HEK293 (cell line): Measurements from ENCODE around the gene NTNG1.

Source experiments
- CTCF ChIA-PET: fragments of 350-600 bp; formaldehyde crosslinking; extraction: SDS; loops from one replicate; lab custom pipeline; 2021; ENCODE audit warnings: antibody characterized with exemption; lab: Yijun Ruan, JAX
- POLR2A ChIA-PET: fragments of 300-600 bp; formaldehyde crosslinking; extraction: SDS; loops from one replicate; lab custom pipeline; 2020; ENCODE audit warnings: antibody characterized with exemption, inconsistent platforms; lab: Yijun Ruan, JAX
- H3K27ac ChIP-seq: fragments of 200-500 bp; sonication (Bioruptor generic); 2 replicates; pipeline ENCODE4 v1.5.1; 2014; ENCODE audit warnings: low read depth, low read length, control low read depth, inconsistent platforms; ENCODE audit errors: extremely low read depth
- H3K36me3 ChIP-seq, 2 experiments: fragments of 200-500 bp in 1 of 2; sonication (Bioruptor generic) in 1 of 2; 1 replicate in 1 of 2; 2 replicates in 1 of 2; pipeline ENCODE4 v1.5.1; 2014 to 2017; ENCODE audit warnings: inconsistent platforms in 2 of 2, low read length in 2 of 2; ENCODE audit not compliant: control insufficient read depth in 2 of 2, insufficient read depth in 1 of 2
- H3K4me1 ChIP-seq: fragments of 200-500 bp; sonication (Bioruptor generic); 2 replicates; pipeline ENCODE4 v1.5.1; 2014; ENCODE audit warnings: mild to moderate bottlenecking, low read length, inconsistent platforms; ENCODE audit not compliant: control insufficient read depth, insufficient read depth
- H3K4me3 ChIP-seq: 2 replicates; pipeline ENCODE4 v1.5.1; 2011; ENCODE audit warnings: low read depth, mild to moderate bottlenecking, control low read depth, low read length, moderate library complexity
- H3K9me3 ChIP-seq: fragments of 200-500 bp; sonication (Bioruptor generic); 2 replicates; pipeline ENCODE4 v1.5.1; 2014; ENCODE audit warnings: low read depth, low read length, inconsistent platforms; ENCODE audit not compliant: control insufficient read depth, insufficient read depth
- GLI2 ChIP-seq: fragments of 450-650 bp; formaldehyde crosslinking; IDR thresholded peaks from 2 replicates; pipeline ENCODE4; 2017; ENCODE audit warnings: missing biosample characterization, missing genetic modification characterization, low read depth, borderline replicate concordance
- KLF9 ChIP-seq: fragments of 450-650 bp; formaldehyde crosslinking; IDR thresholded peaks from 2 replicates; pipeline ENCODE4 v1.5.1; 2016; ENCODE audit warnings: missing biosample characterization, missing genetic modification characterization, low read depth
- OVOL3 ChIP-seq: fragments of 450-650 bp; formaldehyde crosslinking; IDR thresholded peaks from 2 replicates; pipeline ENCODE4 v1.5.1; 2016; ENCODE audit warnings: missing biosample characterization, missing genetic modification characterization
- SP7 ChIP-seq: fragments of 450-650 bp; formaldehyde crosslinking; IDR thresholded peaks from 2 replicates; pipeline ENCODE4 v1.5.1; 2016; ENCODE audit warnings: missing biosample characterization, missing genetic modification characterization
- WT1 ChIP-seq: fragments of 450-650 bp; formaldehyde crosslinking; IDR thresholded peaks from 2 replicates; pipeline ENCODE4 v1.5.1; 2016; ENCODE audit warnings: missing biosample characterization, missing genetic modification characterization
- ZBTB1 ChIP-seq: fragments of 450-650 bp; formaldehyde crosslinking; IDR thresholded peaks from 2 replicates; pipeline ENCODE4 v1.5.1; 2016; ENCODE audit warnings: missing biosample characterization, missing genetic modification characterization
- ZBTB7A ChIP-seq: fragments of 450-650 bp; formaldehyde crosslinking; IDR thresholded peaks from 2 replicates; pipeline ENCODE4 v1.5.1; 2016; ENCODE audit warnings: low read depth, missing biosample characterization, missing genetic modification characterization
- ZFHX2 ChIP-seq: fragments of 450-650 bp; formaldehyde crosslinking; conservative IDR thresholded peaks from 2 replicates; pipeline ENCODE4 v1.5.1; 2016; ENCODE audit warnings: missing biosample characterization, missing genetic modification characterization
- ZNF211 ChIP-seq: fragments of 450-650 bp; formaldehyde crosslinking; IDR thresholded peaks from 2 replicates; pipeline ENCODE4 v1.5.1; 2016; ENCODE audit warnings: low read depth, missing biosample characterization, missing genetic modification characterization
- ZNF394 ChIP-seq: fragments of 450-650 bp; formaldehyde crosslinking; IDR thresholded peaks from 2 replicates; pipeline ENCODE4 v1.5.1; 2016; ENCODE audit warnings: missing biosample characterization, missing genetic modification characterization, mild to moderate bottlenecking, moderate library complexity, borderline replicate concordance
- ZNF529 ChIP-seq: fragments of 450-650 bp; formaldehyde crosslinking; IDR thresholded peaks from 2 replicates; pipeline ENCODE4 v1.5.1; 2017; ENCODE audit warnings: missing genetic modification characterization, missing biosample characterization; ENCODE audit not compliant: insufficient replicate concordance
- ZNF561 ChIP-seq: fragments of 450-650 bp; IDR thresholded peaks from 2 replicates; pipeline ENCODE4 v1.5.1; 2018; ENCODE audit warnings: missing biosample characterization, missing genetic modification characterization, borderline replicate concordance
- ZNF596 ChIP-seq: fragments of 450-650 bp; IDR thresholded peaks from 2 replicates; pipeline ENCODE4 v1.5.0; 2018; ENCODE audit warnings: missing biosample characterization, mild to moderate bottlenecking, missing genetic modification characterization, moderate library complexity
- ZNF600 ChIP-seq: fragments of 450-650 bp; formaldehyde crosslinking; IDR thresholded peaks from 2 replicates; pipeline ENCODE4 v1.5.1; 2016; ENCODE audit warnings: missing biosample characterization, missing genetic modification characterization
- ZNF610 ChIP-seq: fragments of 450-650 bp; formaldehyde crosslinking; IDR thresholded peaks from 2 replicates; pipeline ENCODE4 v1.5.1; 2016; ENCODE audit warnings: missing biosample characterization, missing genetic modification characterization, borderline replicate concordance
- ZNF621 ChIP-seq: fragments of 450-650 bp; formaldehyde crosslinking; IDR thresholded peaks from 2 replicates; pipeline ENCODE4 v1.5.1; 2017; ENCODE audit warnings: missing biosample characterization, missing genetic modification characterization
- ZNF776 ChIP-seq: fragments of 450-650 bp; formaldehyde crosslinking; IDR thresholded peaks from 2 replicates; pipeline ENCODE4 v1.5.0; 2017; ENCODE audit warnings: missing biosample characterization, missing genetic modification characterization, borderline replicate concordance
- ZNF791 ChIP-seq: fragments of 450-650 bp; formaldehyde crosslinking; IDR thresholded peaks from 2 replicates; pipeline ENCODE4 v1.5.1; 2016; ENCODE audit warnings: missing biosample characterization, missing genetic modification characterization
- ZSCAN30 ChIP-seq: fragments of 450-650 bp; IDR thresholded peaks from 2 replicates; pipeline ENCODE4 v1.5.1; 2018; ENCODE audit warnings: missing biosample characterization, mild to moderate bottlenecking, missing genetic modification characterization, moderate library complexity
- ZSCAN5A ChIP-seq: fragments of 450-650 bp; formaldehyde crosslinking; IDR thresholded peaks from 2 replicates; pipeline ENCODE4 v1.5.1; 2016; ENCODE audit warnings: missing biosample characterization, missing genetic modification characterization
- TF ChIP-seq, protein P1 (sequence below): fragments of 450-650 bp; formaldehyde crosslinking; IDR thresholded peaks from 2 replicates; pipeline ENCODE4 v1.5.1; 2017; ENCODE audit warnings: missing biosample characterization, missing genetic modification characterization
- TF ChIP-seq, protein P2 (sequence below): fragments of 450-650 bp; IDR thresholded peaks from 2 replicates; pipeline ENCODE4 v1.5.1; 2018; ENCODE audit warnings: missing biosample characterization, mild to moderate bottlenecking, missing genetic modification characterization

Gene NTNG1

GRCh38 chr1:107254306-107254705 is 113.5 kb downstream of the NTNG1 start (continued):
- no peak for TF ChIP-seq ZNF394 (tag by site-specific recombination)
- TF ChIP-seq WT1 (tag by site-specific recombination) = no peak
- TF ChIP-seq ZNF776 (tag by site-specific recombination) = no peak
- TF ChIP-seq ZNF791 = no peak
- no peak for TF ChIP-seq ZBTB1 (tag by site-specific recombination)
- TF ChIP-seq, all 188 proteins: peak for 0

DNA sequence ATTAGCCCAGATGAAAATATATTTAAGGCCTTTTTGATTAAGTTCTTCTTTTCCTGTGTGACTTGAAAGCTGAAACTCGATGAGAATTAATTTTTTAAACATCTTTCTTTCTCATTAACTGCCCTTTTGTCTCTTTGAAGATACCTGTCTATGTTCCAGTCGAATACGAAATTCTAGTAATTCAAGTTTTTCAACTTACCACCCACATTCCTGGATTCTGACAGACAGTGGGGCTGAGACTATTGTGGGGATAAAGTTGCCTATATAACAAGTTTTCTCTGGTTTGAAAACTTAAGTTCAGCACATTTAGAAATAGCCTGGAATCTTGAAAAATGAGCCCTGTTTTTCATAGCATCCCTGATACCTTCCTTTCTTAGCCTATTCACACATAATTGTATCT is 114.6 kb downstream of the NTNG1 start:
- Histone ChIP-seq H3K4me3 (no peak overlapping the region), H3K4me1 (no peaks in the 10 kb centered on the region), H3K27ac (no peak overlapping the region), H3K36me3 (no peaks in the 10 kb centered on the region), H3K9me3 (no peaks in the 10 kb centered on the region)
- CTCF ChIA-PET = no interaction called here
- POLR2A ChIA-PET = no interaction called here
- TF ChIP-seq ZNF621 (tag by site-specific recombination) (no peak), ZNF610 (tag by site-specific recombination) (no peak), KLF9 (tag by site-specific recombination) (no peak), ZSCAN30 (no peak), GLI2 (tag by site-specific recombination) (no peak), ZNF600 (no peak), ZNF529 (tag by site-specific recombination) (no peak), ZNF211 (no peak), SP7 (tag by site-specific recombination) (no peak), ZFHX2 (tag by site-specific recombination) (no peak), ZNF596 (tag by site-specific recombination) (no peak), ZNF791 (no peak), OVOL3 (no peak), ZSCAN5A (tag by site-specific recombination) (no peak), ZNF561 (tag by site-specific recombination) (no peak), ZBTB7A (tag by site-specific recombination) (no peak)
- TF ChIP-seq, protein P1, sequence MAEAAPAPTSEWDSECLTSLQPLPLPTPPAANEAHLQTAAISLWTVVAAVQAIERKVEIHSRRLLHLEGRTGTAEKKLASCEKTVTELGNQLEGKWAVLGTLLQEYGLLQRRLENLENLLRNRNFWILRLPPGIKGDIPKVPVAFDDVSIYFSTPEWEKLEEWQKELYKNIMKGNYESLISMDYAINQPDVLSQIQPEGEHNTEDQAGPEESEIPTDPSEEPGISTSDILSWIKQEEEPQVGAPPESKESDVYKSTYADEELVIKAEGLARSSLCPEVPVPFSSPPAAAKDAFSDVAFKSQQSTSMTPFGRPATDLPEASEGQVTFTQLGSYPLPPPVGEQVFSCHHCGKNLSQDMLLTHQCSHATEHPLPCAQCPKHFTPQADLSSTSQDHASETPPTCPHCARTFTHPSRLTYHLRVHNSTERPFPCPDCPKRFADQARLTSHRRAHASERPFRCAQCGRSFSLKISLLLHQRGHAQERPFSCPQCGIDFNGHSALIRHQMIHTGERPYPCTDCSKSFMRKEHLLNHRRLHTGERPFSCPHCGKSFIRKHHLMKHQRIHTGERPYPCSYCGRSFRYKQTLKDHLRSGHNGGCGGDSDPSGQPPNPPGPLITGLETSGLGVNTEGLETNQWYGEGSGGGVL (tag by site-specific recombination) = no peak
- TF ChIP-seq, protein P2, sequence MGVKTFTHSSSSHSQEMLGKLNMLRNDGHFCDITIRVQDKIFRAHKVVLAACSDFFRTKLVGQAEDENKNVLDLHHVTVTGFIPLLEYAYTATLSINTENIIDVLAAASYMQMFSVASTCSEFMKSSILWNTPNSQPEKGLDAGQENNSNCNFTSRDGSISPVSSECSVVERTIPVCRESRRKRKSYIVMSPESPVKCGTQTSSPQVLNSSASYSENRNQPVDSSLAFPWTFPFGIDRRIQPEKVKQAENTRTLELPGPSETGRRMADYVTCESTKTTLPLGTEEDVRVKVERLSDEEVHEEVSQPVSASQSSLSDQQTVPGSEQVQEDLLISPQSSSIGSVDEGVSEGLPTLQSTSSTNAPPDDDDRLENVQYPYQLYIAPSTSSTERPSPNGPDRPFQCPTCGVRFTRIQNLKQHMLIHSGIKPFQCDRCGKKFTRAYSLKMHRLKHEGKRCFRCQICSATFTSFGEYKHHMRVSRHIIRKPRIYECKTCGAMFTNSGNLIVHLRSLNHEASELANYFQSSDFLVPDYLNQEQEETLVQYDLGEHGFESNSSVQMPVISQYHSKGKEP (tag by site-specific recombination) = no peak
